Loucy (cell line): ENCODE data around the gene PRR20G.

Source experiments
- EZH2phosphoT487 ChIP-seq: fragments of 200-600 bp; IDR thresholded peaks from 2 replicates; pipeline ENCODE4 v1.6.1; 2018; ENCODE audit warnings: antibody characterized with exemption, mild to moderate bottlenecking, moderate library complexity, borderline replicate concordance
- TF ChIP-seq, protein P1 (sequence below): fragments of 200-600 bp; sonication (generic); conservative IDR thresholded peaks from 2 replicates; pipeline ENCODE4 v1.5.1; 2014; ENCODE audit warnings: mild to moderate bottlenecking, antibody characterized with exemption, low read length

DNA sequence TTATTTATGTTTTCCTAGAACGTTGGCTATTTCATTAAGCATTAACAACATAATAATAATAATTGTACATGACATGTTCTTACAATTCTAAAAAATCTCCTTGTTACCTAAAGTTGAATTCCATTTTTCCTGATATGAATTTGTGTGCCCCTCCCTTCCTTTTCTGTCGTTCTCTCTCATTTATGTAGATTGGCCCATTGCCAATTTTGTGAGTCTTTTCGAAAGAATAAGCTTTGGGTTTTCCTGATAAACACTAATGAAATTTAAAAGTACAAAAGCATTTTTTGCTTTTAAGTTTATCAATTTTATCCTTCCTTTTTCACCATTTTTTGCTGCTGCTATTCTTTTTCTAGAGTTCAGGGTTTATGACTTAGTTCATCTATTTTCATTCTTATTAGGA, 50.0 kb downstream of the PRR20G start:
- TF ChIP-seq, protein P1, sequence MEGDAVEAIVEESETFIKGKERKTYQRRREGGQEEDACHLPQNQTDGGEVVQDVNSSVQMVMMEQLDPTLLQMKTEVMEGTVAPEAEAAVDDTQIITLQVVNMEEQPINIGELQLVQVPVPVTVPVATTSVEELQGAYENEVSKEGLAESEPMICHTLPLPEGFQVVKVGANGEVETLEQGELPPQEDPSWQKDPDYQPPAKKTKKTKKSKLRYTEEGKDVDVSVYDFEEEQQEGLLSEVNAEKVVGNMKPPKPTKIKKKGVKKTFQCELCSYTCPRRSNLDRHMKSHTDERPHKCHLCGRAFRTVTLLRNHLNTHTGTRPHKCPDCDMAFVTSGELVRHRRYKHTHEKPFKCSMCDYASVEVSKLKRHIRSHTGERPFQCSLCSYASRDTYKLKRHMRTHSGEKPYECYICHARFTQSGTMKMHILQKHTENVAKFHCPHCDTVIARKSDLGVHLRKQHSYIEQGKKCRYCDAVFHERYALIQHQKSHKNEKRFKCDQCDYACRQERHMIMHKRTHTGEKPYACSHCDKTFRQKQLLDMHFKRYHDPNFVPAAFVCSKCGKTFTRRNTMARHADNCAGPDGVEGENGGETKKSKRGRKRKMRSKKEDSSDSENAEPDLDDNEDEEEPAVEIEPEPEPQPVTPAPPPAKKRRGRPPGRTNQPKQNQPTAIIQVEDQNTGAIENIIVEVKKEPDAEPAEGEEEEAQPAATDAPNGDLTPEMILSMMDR, result no peak
- TF ChIP-seq EZH2phosphoT487, result no peak
